Measurements from ENCODE around the gene CTAG1A. TPM values are rescaled to one million over a fixed set of nuclear protein-coding genes. Genes with fewer than 3 reads are reported as not detected.
"Not testable (repeated sequence)": the region's sequence is repeated elsewhere in the genome, so short reads cannot be mapped to it uniquely, and the experiment has no call there.

CTAG1A gene
- total RNA-seq, result not detected in 2 replicates

DNA sequence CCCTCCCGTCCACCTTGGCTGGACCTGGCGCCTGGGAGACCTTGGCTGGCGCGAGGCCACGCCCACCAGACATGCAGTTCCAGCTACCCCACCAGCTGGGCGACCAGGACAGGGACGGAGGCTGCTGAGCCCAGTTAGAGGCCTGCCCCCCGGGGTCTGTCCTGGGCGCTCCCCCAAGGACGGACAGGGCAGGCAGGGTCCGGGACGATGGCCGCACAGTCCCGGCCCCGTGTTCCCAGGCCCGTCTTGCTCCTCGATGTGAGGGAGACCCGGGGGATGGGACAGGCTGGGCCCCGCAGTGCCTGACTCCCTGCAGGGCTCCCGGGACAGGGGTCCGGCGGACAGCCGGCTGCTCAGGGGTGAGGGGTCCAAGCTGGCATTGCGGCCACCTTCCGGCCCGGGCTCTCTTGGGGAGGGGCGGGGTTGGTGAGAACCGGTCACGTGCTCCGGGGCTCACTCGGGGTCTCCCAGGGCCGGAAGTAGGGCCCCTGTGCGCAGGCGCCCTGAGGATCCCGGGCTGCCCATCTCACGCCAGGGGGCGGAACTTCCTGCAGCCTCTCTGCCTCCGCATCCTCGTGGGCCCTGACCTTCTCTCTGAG, at the start of gene CTAG1A:
Gene CTAG1A (plus strand): TSS at position 549 of the 599 bp plus-strand sequence. CDS start 74 bp downstream, outside the sequence.
- intact Hi-C loops (cut with micrococcal nuclease), result not testable (repeated sequence)

- intact Hi-C loops (cut with micrococcal nuclease), result no loop called here
Observed at GRCh38 chrX:154535892-154536291, 49.0 kb upstream of the CTAG1A start.

GRCh38 chrX:154539077-154539476, 45.9 kb upstream of the CTAG1A start:
- intact Hi-C loops (cut with micrococcal nuclease), result no loop called here

- intact Hi-C loops (cut with micrococcal nuclease), result not testable (repeated sequence)
Observed at GRCh38 chrX:154540365-154540764, 44.6 kb upstream of the CTAG1A start.

DNA sequence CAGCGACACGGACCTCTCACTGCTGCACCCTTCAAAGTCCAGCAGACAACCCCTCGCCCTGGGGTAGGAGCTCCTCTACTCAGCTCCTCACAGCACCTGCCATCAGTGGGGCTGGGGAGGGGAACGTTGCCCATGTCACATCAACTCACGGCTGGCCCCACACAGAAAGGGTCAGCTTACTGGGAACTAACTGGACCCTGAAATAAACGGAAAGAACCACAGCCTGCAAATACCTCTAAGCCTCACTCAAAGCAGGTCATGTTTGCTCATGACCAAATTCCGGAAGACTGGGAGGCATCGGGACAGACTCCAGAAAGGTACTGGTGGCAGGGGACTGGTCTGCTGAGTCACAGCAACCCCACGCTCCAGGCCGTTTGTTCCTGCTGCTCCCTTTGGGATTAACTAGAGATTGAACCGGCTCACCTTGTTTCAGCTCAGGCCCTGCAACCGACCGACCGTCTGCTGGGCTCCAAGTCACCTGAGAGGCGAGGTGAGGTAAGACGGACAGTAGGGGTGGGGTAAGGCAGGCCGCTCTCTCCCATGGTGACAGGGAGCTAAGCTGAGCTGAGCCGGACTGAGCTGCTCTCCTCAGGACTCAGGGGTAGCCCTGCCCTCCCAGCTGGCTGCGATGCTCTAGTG, 43.9 kb upstream of the CTAG1A start:
- intact Hi-C loops (cut with micrococcal nuclease), result no loop called here

- intact Hi-C loops (cut with micrococcal nuclease), result no loop called here
Observed at GRCh38 chrX:154541589-154541895, 43.4 kb upstream of the CTAG1A start.

DNA sequence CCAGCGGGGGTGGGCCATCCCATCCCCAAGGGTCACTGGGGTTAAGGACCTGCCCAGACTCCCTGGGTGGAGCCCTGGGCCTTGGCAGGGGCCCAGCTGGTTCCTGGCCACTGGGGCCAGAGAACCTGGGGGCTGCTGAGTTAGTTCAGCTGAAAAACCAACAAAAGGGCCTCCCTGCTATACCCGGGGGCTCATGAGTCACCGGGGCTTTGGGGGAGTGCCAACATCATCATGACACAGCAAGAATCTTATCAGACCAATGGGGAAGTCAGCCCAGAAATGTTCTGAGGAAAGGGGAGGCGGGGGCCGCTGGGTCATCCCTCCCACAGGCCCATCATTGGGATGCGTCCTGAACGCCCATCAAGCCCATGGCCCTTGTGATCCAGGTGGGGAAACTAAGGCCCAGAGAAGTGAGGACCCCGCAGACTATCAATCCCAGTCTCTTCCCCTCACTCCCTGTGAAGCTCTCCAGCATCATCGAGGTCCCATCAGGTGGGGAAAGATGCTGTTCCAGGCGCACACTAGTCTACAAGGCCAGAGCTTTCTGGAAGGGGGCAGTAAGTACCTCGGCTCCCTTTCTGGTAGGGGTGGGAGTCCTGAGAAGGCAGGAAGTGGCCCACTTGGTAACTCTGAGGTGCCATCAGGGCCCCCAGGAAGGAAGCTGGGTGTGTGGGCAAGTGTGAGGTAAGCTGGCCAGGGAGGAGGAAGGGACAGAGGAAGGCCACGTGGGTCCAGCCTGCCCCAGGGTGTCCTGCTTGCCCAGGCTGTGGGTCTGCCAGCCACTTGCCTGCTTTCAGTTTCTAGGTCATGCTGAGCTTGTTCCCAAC, 42.8 kb upstream of the CTAG1A start:
- intact Hi-C loops (cut with micrococcal nuclease), result no loop called here

- intact Hi-C loops (cut with micrococcal nuclease), result no loop called here
Observed at GRCh38 chrX:154542723-154543424, 42.1 kb upstream of the CTAG1A start.

GRCh38 chrX:154545673-154546274, 39.2 kb upstream of the CTAG1A start:
- intact Hi-C loops (cut with micrococcal nuclease), result no loop called here

GRCh38 chrX:154546354-154547244, 38.3 kb upstream of the CTAG1A start, which contains the start of gene G6PD:
TSS of gene G6PD (minus strand) at chrX:154546846. CDS start at chrX:154546155, 691 bp downstream.
- intact Hi-C loops (cut with micrococcal nuclease), result loop anchor here (1.0 kb wide), 7 partner anchors 30 to 822 kb away; partner anchors contain the start of genes ABCD1, BCAP31, DKC1 and FAM3A

GRCh38 chrX:154547245-154548027, 37.5 kb upstream of the CTAG1A start, which contains the start of gene IKBKG:
TSS of gene IKBKG (plus strand) at chrX:154547620. CDS start at chrX:154552003, 4,383 bp downstream.
- intact Hi-C loops (cut with micrococcal nuclease), result loop anchor here (1.0 kb wide), 7 partner anchors 31 to 823 kb away; partner anchors contain the start of genes ABCD1, BCAP31, DKC1 and FAM3A

DNA sequence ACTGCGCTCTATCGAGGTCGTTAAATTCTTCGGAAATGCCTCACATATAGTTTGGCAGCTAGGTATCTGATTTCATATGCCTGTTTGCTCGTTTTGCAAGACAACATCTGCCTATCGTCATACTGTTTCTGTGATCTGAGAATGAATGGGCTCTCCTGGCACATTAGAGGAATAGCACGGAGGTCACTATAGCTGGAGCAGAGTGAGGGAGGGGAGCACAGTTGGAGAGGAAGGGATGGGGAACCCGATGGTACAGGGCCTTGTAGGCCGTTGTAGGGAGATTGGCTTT, 37.0 kb upstream of the CTAG1A start:
- intact Hi-C loops (cut with micrococcal nuclease), result no loop called here

DNA sequence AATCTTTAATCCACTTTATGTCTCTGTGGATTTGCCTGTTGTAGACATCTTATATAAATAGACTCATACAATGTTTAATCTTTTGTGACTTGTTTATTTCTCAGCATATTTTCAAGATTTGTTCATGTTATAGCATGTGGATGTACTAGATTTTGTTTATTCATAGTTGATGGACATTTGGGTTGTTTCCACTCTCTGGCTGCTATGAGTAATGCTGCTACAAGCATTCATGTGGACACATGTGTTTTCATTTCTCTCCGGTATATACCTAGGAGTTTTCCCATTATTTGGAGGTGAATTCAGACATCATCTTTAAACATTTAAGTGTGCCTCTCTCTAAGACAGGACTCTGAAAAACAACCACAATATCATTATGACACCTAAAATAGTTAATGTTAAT, 35.2 kb upstream of the CTAG1A start:
- intact Hi-C loops (cut with micrococcal nuclease), result no loop called here

DNA sequence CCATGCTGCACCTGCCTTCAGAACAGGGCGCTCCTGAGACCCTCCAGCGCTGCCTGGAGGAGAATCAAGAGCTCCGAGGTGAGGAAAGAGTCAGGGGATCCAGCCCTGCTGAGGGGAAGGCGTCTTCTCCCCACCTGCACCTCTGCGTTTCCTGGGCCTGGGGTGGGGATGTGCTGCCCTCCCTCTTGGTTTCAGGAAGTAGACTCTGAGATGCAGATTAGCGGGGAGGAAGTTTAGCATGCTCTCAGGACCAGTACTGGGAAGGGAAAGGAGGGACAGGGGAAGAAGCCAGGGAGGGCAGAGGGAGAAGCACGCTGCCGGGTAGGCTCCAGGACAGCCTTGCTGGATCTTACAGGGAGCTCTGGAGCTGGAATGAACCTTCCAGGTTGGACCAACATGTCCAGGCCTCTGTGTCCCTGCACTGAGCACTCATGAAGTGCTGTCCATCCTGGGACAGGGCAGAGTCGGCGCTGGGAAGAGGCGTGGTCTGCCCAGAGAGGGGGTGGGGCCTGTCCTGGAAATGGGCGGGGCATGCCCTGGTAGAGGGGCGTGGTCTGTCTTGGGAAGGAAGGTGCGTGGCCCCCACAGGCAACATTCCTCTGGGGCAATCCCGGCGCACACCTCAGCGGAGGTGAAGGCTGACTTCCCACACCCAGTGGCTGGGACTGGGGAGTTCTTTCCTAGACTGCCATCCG, 32.7 kb upstream of the CTAG1A start:
- intact Hi-C loops (cut with micrococcal nuclease), result not testable (repeated sequence)

DNA sequence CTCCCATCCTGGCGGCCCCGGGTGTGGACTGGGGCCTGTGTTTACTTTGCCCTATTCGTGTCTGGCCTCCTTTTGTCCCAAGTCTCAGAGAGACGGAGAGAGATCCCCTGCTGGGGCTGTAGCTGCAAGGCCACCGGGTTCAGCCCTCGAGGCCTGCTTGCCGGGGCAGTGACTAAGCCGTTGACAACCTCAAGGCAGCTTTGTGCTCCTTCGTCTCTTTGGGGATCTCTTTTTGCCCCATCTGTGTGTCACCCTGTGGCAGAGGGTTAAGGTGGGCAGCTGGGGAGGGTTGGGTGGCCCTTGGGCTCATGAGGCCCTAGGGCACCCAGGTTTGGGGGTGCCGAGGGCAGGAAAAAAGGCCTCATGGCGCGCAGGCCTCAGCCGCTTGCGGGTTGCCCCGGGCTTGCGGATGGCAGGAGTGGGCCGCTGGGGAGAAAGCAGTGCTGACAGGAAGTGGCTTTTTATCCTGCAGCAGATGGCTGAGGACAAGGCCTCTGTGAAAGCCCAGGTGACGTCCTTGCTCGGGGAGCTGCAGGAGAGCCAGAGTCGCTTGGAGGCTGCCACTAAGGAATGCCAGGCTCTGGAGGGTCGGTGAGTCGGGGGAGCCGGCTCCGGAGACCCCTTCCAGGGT, 26.8 kb upstream of the CTAG1A start:
- intact Hi-C loops (cut with micrococcal nuclease), result not testable (repeated sequence)

- intact Hi-C loops (cut with micrococcal nuclease), result not testable (repeated sequence)
Observed at GRCh38 chrX:154558896-154559295, 26.0 kb upstream of the CTAG1A start.

- intact Hi-C loops (cut with micrococcal nuclease), result not testable (repeated sequence)
Observed at GRCh38 chrX:154560326-154560725, 24.6 kb upstream of the CTAG1A start.

DNA sequence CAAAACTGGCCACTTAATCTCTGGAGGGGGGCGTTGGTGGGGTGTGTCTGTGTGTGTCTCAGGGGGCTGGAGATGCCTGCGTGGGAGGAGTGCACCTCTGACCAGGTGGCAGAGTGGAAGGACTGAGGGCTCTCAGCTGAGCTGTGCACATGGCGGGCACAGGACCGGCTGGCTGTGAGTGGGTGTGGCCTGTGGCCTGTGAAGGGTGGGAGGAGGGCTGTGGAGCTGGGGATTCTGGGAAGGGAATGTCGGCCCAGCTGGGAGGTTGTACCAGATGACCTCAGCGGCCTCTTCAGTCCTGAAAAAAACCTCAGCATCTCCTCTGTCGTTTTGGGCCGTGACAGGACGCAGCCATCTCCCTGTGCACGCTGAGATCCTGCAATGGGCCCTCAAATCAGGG, 22.6 kb upstream of the CTAG1A start:
- intact Hi-C loops (cut with micrococcal nuclease), result not testable (repeated sequence)
